SIG-M5 (cell line): ENCODE results near the gene ZNF823.
"Not testable (repeated sequence)": the region's sequence is repeated elsewhere in the genome, so short reads cannot be mapped to it uniquely, and the experiment has no call there.

Experiments
- DNase-seq: peaks from one replicate; lab custom pipeline; 2025; lab: John Stamatoyannopoulos, UW

Gene ZNF823

GRCh38 chr19:11738746-11739620 lies at the start of gene ZNF823:
TSS of gene ZNF823 (minus strand) at chr19:11738946. CDS start at chr19:11738819, 127 bp downstream.
- no peak for DNase-seq

- DNase-seq = no peak
Measured at GRCh38 chr19:11787536-11787935, 48.8 kb upstream of the ZNF823 start.

GRCh38 chr19:11784356-11784755 lies 45.6 kb upstream of the ZNF823 start:
- DNase-seq = no peak

GRCh38 chr19:11783767-11784166 lies 45.0 kb upstream of the ZNF823 start:
- DNase-seq = no peak

GRCh38 chr19:11781295-11782057 lies 42.7 kb upstream of the ZNF823 start:
- DNase-seq = no peak

- no peak for DNase-seq
Measured at GRCh38 chr19:11780431-11781020, 41.8 kb upstream of the ZNF823 start.

GRCh38 chr19:11776669-11777068 lies 37.9 kb upstream of the ZNF823 start:
- DNase-seq = not testable (repeated sequence)

- DNase-seq = not testable (repeated sequence)
Measured at GRCh38 chr19:11771520-11771919, 32.8 kb upstream of the ZNF823 start.

- no peak for DNase-seq
Measured at GRCh38 chr19:11769995-11770394, 31.2 kb upstream of the ZNF823 start.

GRCh38 chr19:11767633-11768133 lies 28.9 kb upstream of the ZNF823 start:
- no peak for DNase-seq

GRCh38 chr19:11766597-11767591 lies 28.1 kb upstream of the ZNF823 start, which contains the start of gene ZNF441:
TSS of gene ZNF441 (plus strand) at chr19:11767000. CDS start at chr19:11767194, 194 bp downstream.
- no peak for DNase-seq

GRCh38 chr19:11763611-11764010 lies 24.9 kb upstream of the ZNF823 start:
- DNase-seq = no peak

GRCh38 chr19:11763117-11763516 lies 24.4 kb upstream of the ZNF823 start:
- DNase-seq = no peak

GRCh38 chr19:11759805-11760204 lies 21.1 kb upstream of the ZNF823 start:
- no peak for DNase-seq

GRCh38 chr19:11756965-11757364 lies 18.2 kb upstream of the ZNF823 start:
- DNase-seq = no peak

GRCh38 chr19:11754663-11755062 lies 15.9 kb upstream of the ZNF823 start:
- DNase-seq = no peak

- DNase-seq = no peak
Measured at GRCh38 chr19:11752244-11752736, 13.5 kb upstream of the ZNF823 start.

- DNase-seq = no peak
Measured at GRCh38 chr19:11749751-11750150, 11.0 kb upstream of the ZNF823 start.

GRCh38 chr19:11747277-11747676 lies 8.5 kb upstream of the ZNF823 start:
- no peak for DNase-seq

- DNase-seq = no peak
Measured at GRCh38 chr19:11745869-11746268, 7.1 kb upstream of the ZNF823 start.
